ENCODE measurements around the gene MPHOSPH6.
"Not testable (repeated sequence)": the region's sequence is repeated elsewhere in the genome, so short reads cannot be mapped to it uniquely, and the experiment has no call there.

Gene MPHOSPH6, protein sequence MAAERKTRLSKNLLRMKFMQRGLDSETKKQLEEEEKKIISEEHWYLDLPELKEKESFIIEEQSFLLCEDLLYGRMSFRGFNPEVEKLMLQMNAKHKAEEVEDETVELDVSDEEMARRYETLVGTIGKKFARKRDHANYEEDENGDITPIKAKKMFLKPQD

DNA sequence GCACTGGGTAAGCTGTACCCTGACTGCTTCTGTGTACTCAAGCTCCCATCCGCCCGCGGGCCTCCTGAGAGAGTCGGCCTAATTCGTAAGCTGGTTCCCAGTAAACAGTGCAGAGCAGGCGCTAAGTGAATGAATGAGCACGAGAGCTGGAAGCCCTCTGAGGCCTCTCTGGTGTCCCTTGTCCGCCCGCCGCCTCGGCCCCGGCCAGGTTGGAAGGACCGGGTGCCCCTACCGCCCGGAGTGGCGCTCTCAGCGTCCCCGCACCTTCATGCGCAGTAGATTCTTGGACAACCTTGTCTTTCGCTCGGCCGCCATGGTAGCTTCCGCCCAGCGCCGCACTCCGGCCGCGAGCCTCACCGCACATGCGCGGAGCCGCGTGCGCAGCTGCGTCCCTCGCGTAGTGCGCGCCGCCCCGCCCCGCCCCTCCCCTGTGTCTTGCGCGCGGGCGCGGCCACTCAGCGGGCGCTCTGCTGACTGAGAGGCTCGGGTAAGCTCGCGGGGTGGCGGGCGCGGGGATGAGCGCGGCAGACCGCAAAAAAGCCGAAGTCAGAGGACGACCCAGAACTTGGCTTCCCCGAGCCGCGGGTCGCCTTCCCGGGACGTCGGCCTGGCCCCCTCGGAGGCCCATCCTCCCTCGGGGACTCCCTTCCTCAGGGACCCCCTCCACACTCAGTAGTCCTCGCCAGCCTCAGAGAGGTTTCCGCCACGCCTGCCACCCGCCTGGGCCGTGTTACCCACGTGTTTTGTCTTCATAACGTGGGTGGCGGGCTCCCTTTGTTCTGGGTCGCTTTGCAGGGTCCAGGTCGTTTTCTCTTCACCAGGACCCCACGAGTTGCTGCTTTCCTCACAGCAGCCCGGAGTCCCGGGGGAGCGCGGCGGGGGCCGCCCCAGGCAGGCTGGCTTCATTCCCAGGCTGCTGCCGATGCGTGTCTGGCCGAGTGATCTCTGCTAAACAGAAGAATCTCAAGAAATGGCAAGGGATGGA is at the start of gene MPHOSPH6:
TSS of gene MPHOSPH6 (minus strand) at position 364 of the 985 bp plus-strand sequence. CDS start at position 315, 49 bp downstream.
- DNase-seq: no peak

DNA sequence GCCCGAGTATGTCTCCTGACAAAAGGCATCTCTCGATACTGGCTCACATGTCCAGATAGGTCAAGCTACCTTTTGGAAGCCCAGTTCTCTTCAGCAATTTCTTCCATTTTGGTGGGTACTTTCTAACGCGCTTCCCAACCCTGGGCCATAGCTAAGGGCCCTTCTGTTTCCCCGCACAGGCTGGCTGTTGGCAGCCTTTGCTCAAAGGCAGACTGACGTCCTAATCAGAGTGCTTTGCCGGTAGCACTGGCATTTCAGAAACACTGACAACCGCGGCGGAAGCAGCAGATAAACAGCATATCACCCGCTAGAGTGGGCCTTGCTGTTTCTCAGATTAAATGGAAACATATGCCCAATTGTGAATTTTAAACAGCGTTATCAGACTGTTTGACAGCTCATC is 49.3 kb upstream of the MPHOSPH6 start:
- DNase-seq: no peak

DNA sequence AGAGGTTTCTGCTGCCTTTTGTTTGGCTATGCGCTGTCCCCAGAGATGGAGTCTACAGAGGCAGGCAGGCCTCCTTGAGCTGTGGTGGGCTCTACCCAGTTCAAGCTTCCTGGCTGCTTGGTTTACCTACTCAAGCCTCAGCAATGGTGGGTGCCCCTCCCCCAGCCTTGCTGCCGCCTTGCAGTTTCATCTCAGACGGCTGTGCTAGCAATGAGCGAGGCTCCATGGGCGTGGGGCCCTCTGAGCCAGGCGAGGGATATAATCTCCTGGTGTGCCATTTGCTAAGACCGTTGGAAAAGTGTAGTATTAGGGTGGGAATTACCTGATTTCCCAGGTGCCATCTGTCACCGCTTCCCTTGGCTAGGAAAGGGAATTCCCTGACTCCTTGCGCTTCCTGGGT is 39.3 kb upstream of the MPHOSPH6 start:
- not testable (repeated sequence) for DNase-seq

DNA sequence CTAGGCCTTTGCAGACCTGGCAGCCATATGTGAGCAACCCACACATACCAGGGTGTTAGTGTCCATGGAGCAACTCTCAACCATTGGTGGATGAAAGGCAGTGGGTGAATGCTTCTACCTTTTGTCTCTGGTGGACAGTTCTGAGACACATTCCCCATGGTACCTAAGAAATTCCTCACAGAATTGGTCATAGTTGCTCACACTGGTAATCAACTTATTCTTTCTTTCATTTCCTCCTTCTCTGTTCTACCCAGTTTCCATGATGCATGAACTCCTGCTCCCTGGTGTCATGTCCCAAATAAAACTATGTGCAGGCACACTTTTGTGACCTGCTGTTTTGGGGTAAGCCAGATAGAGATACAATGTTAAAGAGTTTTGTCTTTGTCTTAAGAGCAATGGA is 33.2 kb upstream of the MPHOSPH6 start:
- no peak for DNase-seq

DNA sequence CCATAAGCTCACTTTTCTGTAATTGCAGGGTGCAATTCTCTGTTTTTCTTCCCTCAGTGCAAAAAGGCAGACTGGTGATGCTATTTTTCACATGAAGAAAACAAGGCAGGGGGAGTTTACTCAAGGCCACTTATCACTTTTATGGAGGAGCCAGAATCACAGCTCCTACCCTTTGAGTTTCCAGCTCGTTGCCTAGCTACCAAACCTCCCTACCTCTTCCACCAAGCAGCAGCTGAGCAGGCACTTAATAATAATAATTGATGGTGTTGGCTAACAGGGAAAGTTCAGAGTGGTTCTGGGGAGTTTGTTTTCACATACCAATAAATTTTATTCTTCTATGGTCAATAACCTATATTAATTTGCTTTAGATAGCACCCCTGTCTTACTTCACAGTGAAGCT is 31.9 kb upstream of the MPHOSPH6 start:
- DNase-seq: peak; percentile 79

DNA sequence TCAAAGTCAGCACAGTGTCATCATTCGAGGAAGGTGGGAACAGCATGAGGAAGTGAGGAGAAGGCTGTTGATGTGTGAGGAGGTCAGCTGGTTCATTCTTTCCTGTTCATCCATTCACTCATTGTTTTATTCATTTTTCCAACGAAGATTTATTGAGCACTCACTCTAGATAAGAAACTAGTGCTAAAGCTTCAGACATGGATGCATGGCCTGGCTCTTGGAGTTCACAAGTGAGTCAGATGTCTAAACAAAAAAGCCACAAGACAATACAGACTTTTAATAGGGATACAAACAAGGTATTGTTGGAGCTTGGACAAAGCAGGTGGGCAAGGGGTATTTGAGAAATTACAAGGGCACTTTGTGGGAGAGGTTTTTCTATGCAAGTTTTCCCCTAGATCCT is 31.3 kb upstream of the MPHOSPH6 start:
- no peak for DNase-seq

DNA sequence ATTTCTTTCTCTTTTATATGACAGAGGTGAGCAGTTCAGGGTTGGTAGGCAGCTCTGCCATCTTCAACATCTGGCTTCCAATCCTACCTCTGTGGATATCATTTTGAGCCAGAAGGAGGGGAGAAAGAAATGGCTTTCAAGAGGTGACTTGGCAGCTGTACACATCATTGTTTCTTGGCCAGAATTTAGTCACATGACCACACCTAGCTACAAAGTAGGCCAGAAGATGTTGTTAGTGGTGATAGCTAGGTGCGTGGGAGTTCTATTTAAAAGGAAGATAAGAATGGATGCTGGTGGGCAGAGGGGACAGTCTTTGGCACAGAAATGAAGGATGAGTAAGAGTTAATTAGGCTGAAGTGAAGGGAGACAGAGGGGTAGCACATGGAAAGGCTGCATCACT is 29.2 kb upstream of the MPHOSPH6 start:
- no peak for DNase-seq

DNA sequence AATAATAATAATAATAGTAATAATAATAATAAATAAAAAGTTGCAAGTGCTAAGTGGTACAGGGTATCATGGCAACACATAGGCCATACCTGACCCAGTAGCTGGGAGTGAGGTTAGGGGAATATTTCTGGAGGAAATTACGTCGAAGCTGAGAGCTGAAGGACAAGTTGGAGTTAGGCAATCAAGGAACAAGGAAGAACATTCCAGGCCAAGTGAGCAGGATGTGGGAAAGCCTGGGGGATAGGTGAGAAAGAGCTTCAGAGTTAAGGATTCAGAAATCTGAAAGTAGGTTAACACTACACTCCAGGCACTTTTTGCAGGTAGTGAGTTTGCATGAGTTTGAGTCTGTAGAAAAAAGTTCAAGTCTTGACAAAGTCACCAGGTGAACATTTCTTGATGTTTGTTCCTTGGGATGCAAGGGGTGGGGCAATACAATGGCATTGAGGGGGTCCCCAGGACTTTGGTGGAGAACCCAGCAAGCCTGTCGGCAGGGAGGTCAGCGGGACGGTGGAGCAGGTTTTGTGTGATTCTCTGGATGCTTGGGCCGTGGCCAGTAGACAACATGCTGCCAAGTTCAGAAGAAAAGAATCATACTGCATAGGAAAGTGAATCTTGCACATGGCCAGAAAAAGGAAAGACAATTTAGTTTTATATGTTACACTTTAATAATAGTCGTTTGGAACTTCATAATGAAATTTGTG is 27.7 kb upstream of the MPHOSPH6 start:
- DNase-seq: no peak

DNA sequence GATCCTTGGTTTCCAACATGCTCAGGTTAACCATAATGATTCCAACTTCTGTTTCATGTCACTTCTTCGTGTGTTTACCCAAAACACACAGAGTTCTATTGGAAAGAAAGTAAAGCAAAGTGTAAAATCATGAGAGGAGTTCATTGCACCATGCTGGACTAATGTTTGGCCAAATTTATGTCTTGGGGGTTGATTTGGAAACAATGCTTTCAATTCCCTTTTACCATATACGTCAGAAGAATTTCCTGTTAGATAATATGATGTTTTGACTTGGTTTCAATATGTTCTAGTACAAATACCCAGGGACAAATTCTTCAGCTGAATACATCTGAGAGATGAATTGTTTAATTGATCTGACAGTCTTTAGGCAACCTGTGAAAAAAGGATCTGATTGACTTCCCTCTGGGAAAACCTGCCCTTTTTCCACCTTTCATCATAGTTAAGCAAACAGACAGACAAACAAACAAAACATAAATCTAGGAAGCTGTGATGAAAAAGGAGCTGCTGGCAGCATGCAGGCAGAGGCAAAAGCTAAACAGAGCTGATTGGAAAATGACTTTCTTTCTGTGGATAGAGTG is 26.0 kb upstream of the MPHOSPH6 start:
- no peak for DNase-seq

DNA sequence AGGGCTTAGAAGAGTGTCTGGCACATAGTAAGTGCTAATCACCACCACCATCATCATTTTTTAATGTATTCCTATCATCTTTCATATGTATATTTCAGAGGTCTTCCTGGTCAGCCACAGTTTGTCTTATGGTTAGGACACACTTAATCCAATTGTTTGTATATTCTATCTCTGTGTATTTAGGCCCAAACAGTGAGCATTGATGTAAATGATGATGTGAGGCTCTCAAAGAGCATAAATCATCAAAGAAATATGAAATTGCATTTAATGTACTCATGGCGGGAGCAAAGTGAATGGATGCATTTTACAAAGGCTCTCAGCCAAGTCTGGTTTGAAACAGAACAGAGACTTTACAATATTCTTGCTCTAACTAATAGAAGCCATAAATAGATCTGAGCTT is 24.1 kb upstream of the MPHOSPH6 start:
- DNase-seq: no peak

DNA sequence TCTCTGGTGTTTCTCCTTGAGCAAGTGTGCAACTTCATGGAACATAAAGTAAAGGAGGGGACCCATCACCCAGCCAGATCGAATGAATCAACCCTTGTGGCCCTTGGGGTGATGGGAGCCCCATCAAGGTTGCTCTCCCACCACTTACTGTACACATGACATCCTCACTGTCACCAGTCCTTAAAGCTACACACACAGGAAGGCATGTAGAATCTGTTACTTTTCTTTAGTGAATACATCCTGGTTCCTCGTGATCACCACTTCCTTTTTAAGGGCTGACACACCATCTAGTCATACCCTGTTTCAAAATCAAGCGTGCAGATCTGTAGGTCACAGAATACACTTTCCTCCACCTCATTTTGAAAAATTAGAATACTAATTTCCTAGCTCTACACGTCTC is 22.6 kb upstream of the MPHOSPH6 start:
- no peak for DNase-seq

DNA sequence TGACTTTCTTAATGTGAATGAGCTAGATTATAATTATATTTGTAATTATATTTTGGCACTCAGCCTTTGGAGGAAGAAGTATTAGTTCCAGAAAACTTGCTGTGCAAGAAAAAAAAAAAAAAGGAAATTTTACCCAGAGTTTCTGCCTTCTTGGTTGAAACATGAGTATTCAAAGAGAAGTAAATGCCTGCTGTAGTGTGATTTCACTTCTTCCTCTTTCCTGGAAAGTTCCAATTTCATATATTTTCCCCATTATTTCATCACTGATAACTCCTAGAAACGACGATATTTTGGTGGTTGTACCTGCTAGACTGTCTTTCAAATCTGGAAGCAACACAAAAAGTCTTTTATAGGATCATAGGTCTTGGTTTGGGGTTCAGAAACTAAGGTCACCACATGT is 20.4 kb upstream of the MPHOSPH6 start:
- DNase-seq: no peak

DNA sequence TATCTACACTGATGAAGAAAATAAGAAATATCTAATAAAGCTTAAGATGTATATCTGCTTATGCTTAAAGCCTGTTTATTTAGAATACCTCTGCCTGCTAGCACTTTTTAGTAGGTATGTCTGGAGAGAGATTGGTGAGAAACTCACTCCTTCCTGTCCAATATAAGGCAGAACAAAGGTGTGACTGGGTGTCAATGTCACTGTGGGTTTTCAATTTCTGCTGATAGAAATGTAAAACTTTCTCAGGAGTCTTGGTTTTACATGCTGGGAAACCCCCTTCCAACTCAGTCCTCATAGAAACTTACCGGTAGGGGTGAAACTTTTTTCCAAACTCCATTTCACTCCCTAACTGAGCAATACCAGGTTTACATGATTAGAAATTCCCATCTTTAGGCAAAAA is 17.8 kb upstream of the MPHOSPH6 start:
- no peak for DNase-seq

DNA sequence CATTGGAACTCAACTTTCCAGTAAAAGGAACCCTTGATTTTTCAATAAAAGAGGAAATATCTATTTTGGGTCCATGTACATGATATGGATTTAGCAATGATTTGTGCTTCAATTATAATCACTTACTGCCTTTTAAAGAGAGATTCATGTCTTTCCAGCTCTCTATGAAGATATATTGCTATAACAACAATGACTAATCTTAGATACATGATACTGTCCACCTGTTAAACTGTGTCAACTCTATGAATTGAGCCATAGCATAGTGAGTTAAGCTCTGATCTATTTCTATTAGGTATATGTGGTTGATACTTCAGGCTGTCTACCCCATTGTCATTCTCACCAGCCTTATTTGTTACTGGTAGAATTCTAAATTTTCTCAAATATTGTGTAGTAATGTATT is 15.0 kb upstream of the MPHOSPH6 start:
- DNase-seq: no peak

DNA sequence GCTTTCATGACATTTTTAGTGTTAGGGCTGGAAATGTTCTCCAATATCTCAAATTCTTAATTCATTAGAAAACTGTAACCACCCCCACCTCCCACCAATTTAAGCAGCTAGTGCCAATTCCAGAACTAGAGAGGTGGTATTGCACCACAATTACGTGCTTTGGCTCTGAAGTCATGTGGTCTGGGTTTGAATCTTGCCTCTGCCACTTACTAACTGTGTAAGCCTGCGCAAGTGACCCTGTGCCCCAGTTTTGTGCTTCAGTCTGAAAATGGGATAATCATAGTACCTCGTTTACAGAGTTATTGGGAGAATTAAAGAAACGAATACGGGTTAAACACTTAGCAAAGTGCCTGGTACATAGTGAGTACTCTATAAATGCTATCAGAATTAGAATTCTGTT is 14.2 kb upstream of the MPHOSPH6 start:
- no peak for DNase-seq

DNA sequence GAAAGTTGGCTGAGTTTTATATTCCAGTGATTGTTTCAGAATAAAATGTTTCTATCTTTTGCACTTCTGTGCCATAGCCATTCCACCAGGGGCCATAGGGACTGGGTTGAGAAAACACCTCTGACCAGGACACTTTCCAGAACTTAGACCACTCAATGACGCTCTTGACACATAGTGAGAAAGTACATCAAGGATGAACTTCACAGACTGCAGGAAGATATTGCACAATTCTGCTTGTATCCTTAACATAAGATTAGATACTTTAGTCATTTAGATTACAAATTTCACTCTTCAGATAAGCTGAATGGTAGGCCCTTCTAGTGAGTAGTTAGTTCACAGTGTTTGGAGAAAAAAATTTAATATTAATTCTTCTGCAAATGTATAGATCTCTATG is 13.0 kb upstream of the MPHOSPH6 start:
- DNase-seq: no peak

DNA sequence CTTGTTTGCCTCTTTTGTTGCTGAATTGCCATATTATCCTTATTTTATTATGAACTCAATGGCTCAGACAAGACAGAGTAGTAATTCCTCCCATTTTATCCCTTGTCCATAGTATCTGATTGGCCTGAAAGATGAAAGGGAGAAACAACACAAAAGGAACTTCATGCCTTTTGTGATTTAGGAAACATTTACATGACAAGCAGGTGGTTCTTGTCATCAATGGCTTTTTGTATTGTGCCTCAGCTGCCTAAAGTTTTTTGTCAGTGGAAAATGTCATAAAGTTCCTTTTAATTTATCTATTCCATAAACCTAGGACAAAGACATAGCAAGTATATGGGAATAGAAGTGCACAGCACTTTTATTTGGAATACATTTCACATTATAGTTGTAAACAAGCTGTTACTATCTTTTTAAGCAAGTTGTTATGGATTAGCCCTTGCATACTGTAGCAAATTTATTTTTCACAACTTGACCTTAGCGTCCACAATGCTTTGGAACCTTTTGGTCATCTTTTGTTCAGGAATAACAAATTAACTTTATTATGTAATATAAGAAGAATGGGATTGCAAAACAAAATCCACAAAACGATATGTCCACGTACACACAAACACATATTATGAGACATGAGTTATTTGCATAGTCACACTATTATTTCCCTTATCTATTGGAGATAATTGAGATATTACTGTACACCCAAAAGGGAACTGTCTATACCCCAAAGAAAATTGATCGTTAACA is 12.4 kb upstream of the MPHOSPH6 start:
- no peak for DNase-seq

DNA sequence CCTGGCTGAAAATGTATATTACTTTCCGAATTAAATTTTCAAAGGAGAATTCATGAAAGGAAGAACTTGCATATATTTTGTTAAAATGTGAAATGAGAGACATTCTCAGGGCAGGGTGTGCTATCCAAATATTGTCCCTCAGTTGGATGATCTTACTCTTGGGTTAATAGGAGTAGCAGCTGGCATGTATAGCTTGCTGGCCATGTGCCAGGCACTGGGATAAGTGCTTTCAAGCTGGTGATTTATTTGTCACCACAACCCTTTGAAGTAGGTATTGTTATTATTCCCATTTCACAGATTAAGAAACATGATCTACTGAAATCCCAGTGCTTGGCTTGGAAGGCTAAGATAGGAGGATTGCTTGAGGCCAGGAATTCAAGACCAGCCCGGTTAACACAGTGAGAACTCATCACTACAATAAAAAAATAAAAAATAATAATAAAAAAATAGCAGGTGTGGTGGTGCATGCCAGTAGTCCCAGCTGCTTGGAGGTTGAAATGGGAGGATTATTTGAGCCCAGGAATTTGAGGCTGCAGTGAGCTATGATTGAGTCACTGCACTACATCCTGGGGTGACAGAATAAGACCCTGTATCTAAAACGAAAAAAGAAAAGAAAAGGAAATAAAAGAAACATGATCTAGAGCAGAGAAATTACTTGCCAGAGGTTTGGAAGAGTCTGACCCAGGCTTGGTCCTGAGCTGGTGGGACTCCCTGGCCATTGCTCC is 11.6 kb upstream of the MPHOSPH6 start:
- DNase-seq: no peak

DNA sequence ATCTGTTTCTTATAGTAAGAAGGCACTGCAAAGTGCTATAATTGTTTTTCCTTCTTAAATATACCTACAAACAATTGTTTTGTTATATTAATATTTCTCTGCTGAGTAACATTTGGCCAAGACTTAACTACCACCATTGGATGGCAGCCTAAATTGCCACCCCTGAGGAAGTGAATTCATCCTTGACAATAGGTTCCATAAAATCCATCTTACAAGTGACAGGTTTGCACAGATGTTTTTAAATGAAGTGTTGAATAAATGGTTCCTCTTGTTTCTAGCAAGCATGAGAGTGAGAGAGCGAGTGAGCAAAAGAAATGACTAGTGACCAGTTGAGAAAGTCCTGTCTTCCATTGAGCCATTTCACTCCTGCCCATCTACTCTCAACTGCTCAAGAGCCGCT is 8.3 kb upstream of the MPHOSPH6 start:
- DNase-seq: no peak

DNA sequence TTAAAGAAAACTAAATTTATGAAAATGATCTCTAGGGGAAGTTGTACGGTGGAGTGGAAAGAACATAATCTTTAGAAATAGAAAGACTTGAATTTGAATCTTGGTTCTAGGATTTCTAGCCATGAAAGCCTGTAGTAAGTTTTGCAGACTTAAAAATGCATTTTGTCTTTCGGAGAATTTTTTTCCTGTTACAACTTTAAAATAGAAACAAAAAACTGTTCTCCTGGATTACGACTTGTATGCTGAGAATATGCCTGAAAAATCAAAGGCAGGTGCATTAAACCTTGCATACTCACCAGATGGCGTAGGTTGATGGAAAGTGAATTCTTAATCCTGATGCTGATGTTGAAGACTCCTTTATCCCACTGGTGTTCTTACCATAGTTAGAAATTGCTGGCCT is 7.5 kb upstream of the MPHOSPH6 start:
- no peak for DNase-seq

DNA sequence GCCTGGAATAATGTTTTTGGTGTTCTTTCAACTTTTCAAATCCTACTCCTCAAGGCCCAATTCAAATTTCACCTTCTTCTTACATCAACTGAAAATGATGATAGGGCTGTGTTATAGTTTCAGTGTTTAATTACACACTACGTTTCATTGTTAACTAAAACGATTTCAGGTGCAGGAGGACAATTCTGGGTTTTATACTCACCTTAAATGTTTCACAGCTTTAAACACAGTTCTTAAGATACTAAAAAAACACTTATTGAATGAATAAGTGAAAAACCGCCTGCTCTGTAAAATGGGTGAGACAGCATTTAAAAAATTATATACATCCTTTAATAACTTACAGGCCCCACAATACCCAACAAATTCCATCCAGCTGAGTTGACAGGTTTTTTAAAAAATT is 6.2 kb upstream of the MPHOSPH6 start:
- DNase-seq: no peak

DNA sequence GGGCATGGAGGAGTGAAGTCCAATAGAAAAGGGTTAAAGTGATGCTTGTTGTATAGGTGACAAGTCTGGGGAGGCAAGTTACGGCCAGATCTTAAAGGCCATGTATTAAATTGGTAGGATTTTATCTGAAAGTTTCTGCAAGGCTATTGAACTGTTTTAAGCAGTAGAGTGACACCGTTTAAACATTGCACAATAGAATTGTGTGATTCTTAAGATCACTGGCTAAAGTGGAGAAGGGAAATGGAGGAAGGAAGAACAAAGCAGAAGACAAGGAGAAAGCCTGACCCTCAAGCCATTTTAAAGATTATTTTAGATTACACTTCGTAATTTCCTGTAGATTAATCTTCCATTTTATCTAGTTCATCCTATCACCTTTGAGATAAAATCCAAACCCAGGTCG is 5.6 kb upstream of the MPHOSPH6 start:
- DNase-seq: no peak
